Pancreas (tissue), 10 donors: Measurements from ENCODE around the gene ZC3H15. TPM values are rescaled to one million over a fixed set of nuclear protein-coding genes. Genes with fewer than 3 reads are reported as not detected.
"Not testable (repeated sequence)": the region's sequence is repeated elsewhere in the genome, so short reads cannot be mapped to it uniquely, and the experiment has no call there.

ENCODE experiments used
- ATAC-seq, 4 donors: fragments of 200-7000 bp; cut with Tn5 transposase; one replicate each; pipeline versions ENCODE4 v1.8.0 to v1.9.1; 2020; ENCODE audit warnings: mild to moderate bottlenecking in 4 of 4, moderate library complexity in 4 of 4
- DNase-seq, 6 donors: peaks; one replicate each; pipeline ENCODE4 v3.0.0-alpha.2; 2020
- FAIRE-seq: peaks from 2 replicates; lab custom pipeline; 2012; peaks lifted over from hg19 to GRCh38; lab: Jason Lieb, UNC
- H3K27ac ChIP-seq, 4 donors: fragments of 200-600 bp; sonication (generic); 1 replicate in 3 of 4; 2 replicates in 1 of 4; pipeline versions ENCODE4 v1.5.0 to v1.8.0; 2020
- H3K27me3 ChIP-seq, 4 donors: fragments of 200-600 bp; one replicate each; pipeline ENCODE4 v1.8.0; 2021
- H3K36me3 ChIP-seq, 3 donors: fragments of 200-600 bp; sonication (generic) in 1 of 3; one replicate each; pipeline versions ENCODE4 v1.5.0 to v1.8.0; 2020 to 2021
- H3K4me1 ChIP-seq, 3 donors: fragments of 200-600 bp; one replicate each; pipeline ENCODE4 v1.8.0; 2021
- H3K4me3 ChIP-seq, 4 donors: fragments of 200-600 bp; sonication (generic) in 2 of 4; one replicate each; pipeline versions ENCODE4 v1.5.0 to v1.8.0; 2020 to 2021
- H3K9me3 ChIP-seq, 4 donors: fragments of 200-600 bp; one replicate each; pipeline ENCODE4 v1.8.0; 2021
- WGBS, 2 donors: extraction: QIAGEN DNeasy Blood & Tissue Kit; methylation state at CpG; one replicate each; pipeline ENCODE4 v1.1.7; 2013; 5-methylcytosine and 5-hydroxymethylcytosine counted together
- intact Hi-C, 3 donors: fragments of 100-400 bp; cut with DNase I; formaldehyde crosslinking; loops; one replicate each; pipeline versions ENCODE4 v1.11.1 to v1.14.2; 2022
- polyA plus RNA-seq, 2 donors: library from polyadenylated mRNA; stranded (reverse); fragments of 200-250 nt; gene quantifications; one replicate each; pipeline ENCODE4 v1.2.3, GENCODE V29; 2013
- total RNA-seq, 6 donors: library from RNA; stranded (reverse); fragmentation: NEBNext Ultra II Directional in 4 of 6; extraction: Animal tissue kit (Norgen Biotek cat#: 25700) in 4 of 6; gene quantifications; one replicate each; pipeline versions ENCODE4 v1.2.1 to v1.2.4, GENCODE V29; 2021 to 2023
- TF ChIP-seq, protein P1 (sequence below), 4 donors: fragments of 200-600 bp; sonication (generic) in 3 of 4; IDR thresholded peaks; one replicate each; pipeline versions ENCODE4 v1.5.0 to v1.8.0; 2021; ENCODE audit warnings: antibody characterized with exemption in 4 of 4
- donor health status: healthy with polysubstance abuse.
- donor health status: DM: no; HTN: no; CAD: no; lungs with moderate emphysema.
- donor health status: DM: no; HTN: no; CAD: no.
- donor health status: control.
- donor health status: control.
- donor health status: Bipolar disorder and iron deficiency.
- donor health status: DM: yes; HTN: yes; CAD: no.
- donor health status: DM: no; HTN: no; CAD: no.
- donor health status: DM: no; HTN: no; CAD: no.
- donor health status: DM: yes; HTN: yes; CAD: no.

Gene ZC3H15
- total and polyA plus RNA-seq, 8 donors = 23.4 to 33.2 (median 30.8) TPM

DNA sequence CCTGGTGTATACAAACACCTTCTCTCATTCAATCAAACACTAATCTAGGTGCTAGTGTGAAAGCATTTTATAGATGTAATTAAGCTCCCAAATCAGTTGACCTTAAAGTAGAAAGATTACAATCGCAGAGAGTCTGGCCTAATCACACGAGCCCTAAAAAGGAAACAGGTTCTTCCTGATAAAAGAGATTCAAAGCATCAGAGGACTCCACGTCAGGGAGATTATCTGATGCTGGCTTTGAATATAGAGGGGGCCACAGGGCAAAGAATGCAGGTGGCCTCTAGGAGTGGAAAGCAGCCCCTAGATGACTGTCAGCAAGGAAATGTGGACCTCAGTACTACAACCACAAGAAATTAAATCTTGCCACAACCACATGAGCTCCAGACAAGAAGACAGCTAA is 28.2 kb upstream of the ZC3H15 start:
- Histone ChIP-seq H3K9me3 (no peaks in the 10 kb centered on the region), H3K4me1 (peaks cover 0 to 3% (median 0%) of the 10 kb centered on the region in 3 donors), H3K27me3 (no peaks in the 10 kb centered on the region), H3K36me3 (no peaks in the 10 kb centered on the region), H3K27ac (no peak overlapping the region), H3K4me3 (no peak overlapping the region)
- WGBS, 2 donors = 43 to 50% methylated on average over 3 of the region's 3 CpGs
- TF ChIP-seq, protein P1, sequence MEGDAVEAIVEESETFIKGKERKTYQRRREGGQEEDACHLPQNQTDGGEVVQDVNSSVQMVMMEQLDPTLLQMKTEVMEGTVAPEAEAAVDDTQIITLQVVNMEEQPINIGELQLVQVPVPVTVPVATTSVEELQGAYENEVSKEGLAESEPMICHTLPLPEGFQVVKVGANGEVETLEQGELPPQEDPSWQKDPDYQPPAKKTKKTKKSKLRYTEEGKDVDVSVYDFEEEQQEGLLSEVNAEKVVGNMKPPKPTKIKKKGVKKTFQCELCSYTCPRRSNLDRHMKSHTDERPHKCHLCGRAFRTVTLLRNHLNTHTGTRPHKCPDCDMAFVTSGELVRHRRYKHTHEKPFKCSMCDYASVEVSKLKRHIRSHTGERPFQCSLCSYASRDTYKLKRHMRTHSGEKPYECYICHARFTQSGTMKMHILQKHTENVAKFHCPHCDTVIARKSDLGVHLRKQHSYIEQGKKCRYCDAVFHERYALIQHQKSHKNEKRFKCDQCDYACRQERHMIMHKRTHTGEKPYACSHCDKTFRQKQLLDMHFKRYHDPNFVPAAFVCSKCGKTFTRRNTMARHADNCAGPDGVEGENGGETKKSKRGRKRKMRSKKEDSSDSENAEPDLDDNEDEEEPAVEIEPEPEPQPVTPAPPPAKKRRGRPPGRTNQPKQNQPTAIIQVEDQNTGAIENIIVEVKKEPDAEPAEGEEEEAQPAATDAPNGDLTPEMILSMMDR (IDR thresholded peaks at IDR 0.05) = no peak
- ATAC-seq = no peak
- intact Hi-C loops = no loop called here
- no peak for FAIRE-seq
- DNase-seq = no peak

DNA sequence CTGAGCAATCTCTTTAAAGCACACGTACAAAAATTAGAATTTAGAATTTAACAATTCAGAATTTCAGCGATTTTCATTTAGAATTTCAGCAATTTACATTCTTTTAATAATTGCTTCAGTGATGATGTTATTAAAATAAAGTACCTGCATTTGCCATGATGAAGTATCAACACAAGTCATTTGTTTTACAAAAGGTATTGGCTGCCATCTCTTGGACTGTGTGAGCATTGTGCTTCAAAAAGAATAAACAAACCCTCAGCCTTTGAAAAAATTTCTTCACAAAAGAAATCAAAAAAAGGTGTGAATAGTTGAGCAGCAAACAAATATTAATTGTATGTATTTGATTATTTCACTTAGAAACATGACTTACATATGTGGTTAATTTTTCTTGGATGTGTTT is 27.1 kb upstream of the ZC3H15 start:
- Histone ChIP-seq H3K27me3 (no peaks in the 10 kb centered on the region), H3K4me1 (peaks cover 3 to 6% (median 6%) of the 10 kb centered on the region in 3 donors), H3K4me3 (no peak overlapping the region), H3K27ac (no peak overlapping the region), H3K36me3 (no peaks in the 10 kb centered on the region), H3K9me3 (no peaks in the 10 kb centered on the region)
- FAIRE-seq (no peak), ATAC-seq (peak in 3 of 4 donors; percentile 51 to 69 (median 58)), DNase-seq (no peak)
- intact Hi-C loops = no loop called here
- WGBS, 2 donors = 41 to 47% methylated on average over 2 of the region's 2 CpGs
- TF ChIP-seq, protein P1 (IDR thresholded peaks at IDR 0.05) = peak in 1 of 4 donors; percentile 15

DNA sequence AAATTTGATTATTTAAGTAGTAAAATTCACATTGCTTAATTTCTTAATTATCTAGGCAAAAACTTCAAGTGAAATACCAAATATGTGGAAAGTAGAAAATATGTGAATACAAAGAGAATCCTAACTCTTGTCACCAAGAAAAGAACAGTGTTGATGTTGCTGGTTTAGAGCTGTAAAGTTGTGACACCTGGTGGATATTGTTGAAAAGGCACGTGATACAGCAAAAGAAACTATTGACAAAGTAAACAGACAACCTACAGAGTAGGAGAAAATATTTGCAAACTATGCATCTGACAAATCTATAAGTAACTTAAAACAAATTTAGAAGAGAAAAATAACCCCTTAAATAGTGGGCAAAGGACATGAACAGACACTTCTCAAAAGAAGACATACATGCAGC is 25.6 kb upstream of the ZC3H15 start:
- ATAC-seq (peak in 3 of 4 donors; percentile 55 to 58 (median 58)), DNase-seq (no peak), FAIRE-seq (no peak)
- Histone ChIP-seq H3K9me3 (no peaks in the 10 kb centered on the region), H3K4me1 (peaks cover 0 to 6% (median 6%) of the 10 kb centered on the region in 3 donors), H3K4me3 (no peak overlapping the region), H3K36me3 (no peaks in the 10 kb centered on the region), H3K27me3 (no peaks in the 10 kb centered on the region), H3K27ac (no peak overlapping the region)
- TF ChIP-seq, protein P1 (IDR thresholded peaks at IDR 0.05) = peak in 1 of 4 donors; percentile 14
- 12 to 13% methylated on average over 1 of the region's 1 CpG for WGBS, 2 donors
- intact Hi-C loops = no loop called here

DNA sequence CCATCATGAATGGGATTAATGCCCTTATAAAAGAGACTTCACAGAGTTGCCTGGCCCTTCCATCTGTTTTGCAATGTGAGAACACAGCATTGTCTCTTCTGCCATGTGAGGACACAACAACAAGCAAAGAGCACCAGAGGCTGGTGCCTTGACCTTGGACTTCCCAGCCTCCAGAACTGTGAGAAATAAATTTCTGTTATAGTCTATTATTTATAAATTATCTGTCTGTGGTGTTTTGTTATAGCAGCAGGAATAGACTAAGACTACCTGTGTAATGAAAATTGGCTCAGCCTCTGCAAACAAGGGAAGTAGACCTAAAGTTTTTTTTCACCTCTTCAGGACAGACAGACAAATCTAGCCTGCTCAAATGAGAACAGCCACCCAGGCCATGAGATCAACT is 19.3 kb upstream of the ZC3H15 start:
- H3K4me1 ChIP-seq = peaks cover 0 to 6% (median 6%) of the 10 kb centered on the region in 3 donors

DNA sequence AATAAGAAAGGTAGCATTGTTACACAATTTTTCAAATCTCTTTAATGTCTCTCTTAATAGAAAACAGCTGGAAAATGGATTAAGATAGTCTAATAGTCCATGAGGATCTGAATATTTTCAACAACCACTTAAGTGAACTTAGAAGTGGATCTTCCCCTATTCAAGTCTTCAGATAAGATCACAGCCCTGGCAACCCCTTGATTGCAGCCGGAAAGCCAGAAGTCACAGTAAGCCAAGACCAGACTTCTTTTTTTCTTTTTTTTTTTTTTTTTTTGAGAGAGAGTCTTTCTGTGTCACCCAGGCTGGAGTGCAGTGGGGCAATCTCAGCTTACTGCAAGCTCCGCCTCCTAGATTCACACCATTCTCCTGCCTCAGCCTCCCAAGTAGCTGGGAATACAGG is 18.6 kb upstream of the ZC3H15 start:
- Histone ChIP-seq H3K4me1 (peaks cover 0 to 6% (median 6%) of the 10 kb centered on the region in 3 donors), H3K4me3 (no peak overlapping the region), H3K36me3 (no peaks in the 10 kb centered on the region), H3K9me3 (no peaks in the 10 kb centered on the region), H3K27me3 (no peaks in the 10 kb centered on the region), H3K27ac (no peak overlapping the region)
- intact Hi-C loops = no loop called here
- FAIRE-seq (no peak), ATAC-seq (no peak), DNase-seq (no peak)
- 95 to 97% methylated on average over 2 of the region's 2 CpGs for WGBS, 2 donors
- TF ChIP-seq, protein P1 (IDR thresholded peaks at IDR 0.05) = no peak

More for the DNA sequence above, 19.3 kb upstream of the ZC3H15 start:
- Histone ChIP-seq H3K27ac (no peak overlapping the region), H3K27me3 (no peaks in the 10 kb centered on the region), H3K4me3 (no peak overlapping the region), H3K9me3 (no peaks in the 10 kb centered on the region), H3K36me3 (no peaks in the 10 kb centered on the region)
- intact Hi-C loops = no loop called here
- TF ChIP-seq, protein P1 (IDR thresholded peaks at IDR 0.05) = no peak
- DNase-seq (no peak), FAIRE-seq (no peak), ATAC-seq (no peak)

DNA sequence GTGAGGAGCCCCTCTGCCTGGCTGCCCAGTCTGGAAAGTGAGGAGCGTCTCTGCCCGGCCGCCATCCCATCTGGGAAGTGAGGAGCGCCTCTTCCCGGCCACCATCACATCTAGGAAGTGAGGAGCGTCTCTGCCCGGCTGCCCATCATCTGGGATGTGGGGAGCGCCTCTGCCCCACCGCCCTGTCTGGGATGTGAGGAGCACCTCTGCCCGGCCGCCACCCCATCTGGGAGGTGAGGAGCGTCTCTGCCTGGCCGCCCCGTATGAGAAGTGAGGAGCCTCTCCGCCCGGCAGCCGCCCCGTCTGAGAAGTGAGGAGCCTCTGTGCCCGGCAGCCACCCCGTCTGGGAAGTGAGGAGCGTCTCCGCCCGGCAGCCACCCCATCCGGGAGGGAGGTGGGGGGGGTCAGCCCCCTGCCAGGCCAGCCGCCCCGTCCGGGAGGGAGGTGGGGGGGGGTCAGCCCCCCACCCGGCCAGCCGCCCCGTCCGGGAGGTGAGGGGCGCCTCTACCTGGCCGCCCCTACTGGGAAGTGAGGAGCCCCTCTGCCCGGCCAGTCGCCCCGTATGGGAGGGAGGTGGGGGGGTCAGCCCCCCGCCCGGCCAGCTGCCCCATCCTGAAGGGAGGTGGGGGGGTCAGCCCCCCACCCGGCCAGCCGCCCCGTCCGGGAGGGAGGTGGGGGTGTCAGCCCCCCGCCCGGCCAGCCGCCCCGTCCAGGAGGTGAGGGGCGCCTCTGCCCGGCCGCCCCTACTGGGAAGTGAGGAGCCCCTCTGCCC is 13.2 kb upstream of the ZC3H15 start:
- H3K36me3 ChIP-seq, H3K9me3 ChIP-seq, H3K4me3 ChIP-seq, ATAC-seq, H3K27ac ChIP-seq, FAIRE-seq, H3K27me3 ChIP-seq, H3K4me1 ChIP-seq, intact Hi-C loops: not testable (repeated sequence)
- WGBS, 2 donors = 92 to 93% methylated on average over 11 to 46 of the region's 49 CpGs
- peak in 1 of 6 donors; percentile 47 for DNase-seq

DNA sequence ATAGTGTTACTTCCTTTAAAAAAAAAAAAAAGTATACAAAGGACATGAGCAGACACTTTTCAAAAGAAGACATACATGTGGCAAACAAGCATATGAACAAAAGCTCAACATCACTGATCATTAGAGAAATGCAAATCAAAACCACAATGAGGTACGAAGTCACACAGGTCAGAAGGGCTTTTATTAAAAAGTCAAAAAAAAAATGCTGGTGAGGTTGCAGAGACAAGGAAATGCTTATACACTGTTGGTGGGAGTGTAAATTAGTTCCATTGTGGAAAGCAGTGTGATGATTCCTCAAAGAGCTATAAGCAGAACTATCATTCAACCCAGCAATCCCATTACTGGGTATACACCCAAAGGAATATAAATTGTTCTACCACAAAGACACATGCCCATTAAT is 11.8 kb upstream of the ZC3H15 start:
- H3K4me1 ChIP-seq, H3K27ac ChIP-seq, DNase-seq, H3K4me3 ChIP-seq, ATAC-seq, H3K9me3 ChIP-seq, intact Hi-C loops, FAIRE-seq, H3K36me3 ChIP-seq, H3K27me3 ChIP-seq: not testable (repeated sequence)
- 98 to 100% methylated on average over 1 of the region's 1 CpG for WGBS, 2 donors
